HPDE6-E6E7 (cell line): Measurements from ENCODE around the gene MT1A.
"Not testable (repeated sequence)": the region's sequence is repeated elsewhere in the genome, so short reads cannot be mapped to it uniquely, and the experiment has no call there.

Experiments used
- DNase-seq: peaks from one replicate; pipeline ENCODE4 v3.0.0; 2011; ENCODE audit warnings: missing footprints; ENCODE audit errors: extremely low spot score

The MT1A gene

GRCh38 chr16:56653218-56653617 lies 14.8 kb downstream of the MT1A start:
- no peak for DNase-seq

- DNase-seq, result peak; percentile 94
Measured at GRCh38 chr16:56657555-56658326, 19.3 kb downstream of the MT1A start, which contains the start of gene MT1F. MT1F (plus strand) TSS chr16:56657959; CDS start chr16:56658059, 100 bp downstream.

- DNase-seq, result no peak
Measured at GRCh38 chr16:56658327-56658875, 19.9 kb downstream of the MT1A start.

- no peak for DNase-seq
Measured at GRCh38 chr16:56662357-56663354, 24.2 kb downstream of the MT1A start.

GRCh38 chr16:56664506-56664905 lies 26.0 kb downstream of the MT1A start:
- DNase-seq, result no peak

- not testable (repeated sequence) for DNase-seq
Measured at GRCh38 chr16:56665286-56666261, 27.1 kb downstream of the MT1A start.

- DNase-seq, result no peak
Measured at GRCh38 chr16:56667581-56668571, 29.4 kb downstream of the MT1A start, which contains the start of gene MT1G. MT1G (minus strand) TSS chr16:56668065; CDS start chr16:56667993, 72 bp downstream.

- no peak for DNase-seq
Measured at GRCh38 chr16:56669005-56669839, 30.8 kb downstream of the MT1A start, which contains the start of gene MT1H. MT1H (plus strand) TSS chr16:56669814; CDS start chr16:56669885, 71 bp downstream.

GRCh38 chr16:56669840-56670619 lies 31.6 kb downstream of the MT1A start:
- no peak for DNase-seq

- no peak for DNase-seq
Measured at GRCh38 chr16:56670620-56670934, 32.1 kb downstream of the MT1A start.

GRCh38 chr16:56671691-56672090 lies 33.2 kb downstream of the MT1A start:
- DNase-seq, result not testable (repeated sequence)

GRCh38 chr16:56672171-56672570 lies 33.7 kb downstream of the MT1A start:
- DNase-seq, result not testable (repeated sequence)

GRCh38 chr16:56672761-56673536 lies 34.5 kb downstream of the MT1A start:
- no peak for DNase-seq

GRCh38 chr16:56673921-56674320 lies 35.5 kb downstream of the MT1A start:
- no peak for DNase-seq

- not testable (repeated sequence) for DNase-seq
Measured at GRCh38 chr16:56674570-56674969, 36.1 kb downstream of the MT1A start.

GRCh38 chr16:56675685-56676210 lies 37.3 kb downstream of the MT1A start:
- DNase-seq, result no peak

- DNase-seq, result no peak
Measured at GRCh38 chr16:56677474-56677873, 39.0 kb downstream of the MT1A start.
